ENCODE measurements around the gene TBX15. TPM values are rescaled to one million over a fixed set of nuclear protein-coding genes. Genes with fewer than 3 reads are reported as not detected.

Gene TBX15
- total RNA-seq, 1 donor from 2014 or later, result 0.07 TPM

- Mint-ChIP-seq H3K4me3 (ENCODE audit: unreplicated experiment) (no peak overlapping the region), H3K4me1 (ENCODE audit: low read depth, unreplicated experiment) (peaks cover 40% of the 10 kb centered on the region), H3K9me3 (ENCODE audit: unreplicated experiment) (peaks cover 16% of the 10 kb centered on the region), H3K27ac (ENCODE audit: unreplicated experiment) (peak overlapping the region; percentile 11), H3K27me3 (ENCODE audit: low read depth, unreplicated experiment) (peaks cover 18% of the 10 kb centered on the region), H3K36me3 (ENCODE audit: low read depth, unreplicated experiment) (no peaks in the 10 kb centered on the region)
- Histone ChIP-seq H3K9me3 (ENCODE audit: insufficient read depth, low read depth, low read length) (peaks cover 7% of the 10 kb centered on the region), H3K4me2 (ENCODE audit: low read length) (no peak overlapping the region), H3K27me3 (ENCODE audit: insufficient read depth, low read length) (peaks cover 29% of the 10 kb centered on the region), H3K27ac (ENCODE audit: low read depth, low read length) (no peak overlapping the region), H2AFZ (ENCODE audit: low read depth, low read length) (no peak overlapping the region), H3K9ac (ENCODE audit: low read length) (no peak overlapping the region), H3K4me3 (ENCODE audit: insufficient read depth, low read depth, low read length) (no peak overlapping the region), H3K36me3 (ENCODE audit: insufficient read depth, low read length) (no peaks in the 10 kb centered on the region), H4K20me1 (ENCODE audit: insufficient read depth, low read length) (no peaks in the 10 kb centered on the region), H3K79me2 (ENCODE audit: insufficient read depth, low read length) (no peaks in the 10 kb centered on the region), H3K4me1 (ENCODE audit: insufficient read depth, low read length) (peaks cover 23% of the 10 kb centered on the region)
- no peak for DNase-seq (ENCODE audit: low read depth)
- FAIRE-seq, result peak; percentile 64
- TF ChIP-seq EZH2 (IDR thresholded peaks at IDR 0.05; ENCODE audit: insufficient read depth, low read length), result no peak
- TF ChIP-seq CTCF (IDR thresholded peaks at IDR 0.05; ENCODE audit: insufficient read depth, low read depth, low read length), result no peak
These were observed 22.1 kb upstream of the TBX15 start for GRCh38 chr1:119010201-119010600.

- H3K79me2 ChIP-seq (ENCODE audit: insufficient read depth, low read length), result no peaks in the 10 kb centered on the region
- H3K9ac ChIP-seq (ENCODE audit: low read length), result no peak overlapping the region
- no peaks in the 10 kb centered on the region for H4K20me1 ChIP-seq (ENCODE audit: insufficient read depth, low read length)
- peaks cover 7% of the 10 kb centered on the region for H3K9me3 ChIP-seq (ENCODE audit: insufficient read depth, low read depth, low read length)
- Mint-ChIP-seq H3K4me1 (ENCODE audit: low read depth, unreplicated experiment) (peaks cover 40% of the 10 kb centered on the region), H3K27me3 (ENCODE audit: low read depth, unreplicated experiment) (peaks cover 26% of the 10 kb centered on the region), H3K27ac (ENCODE audit: unreplicated experiment) (peak overlapping the region; percentile 90), H3K9me3 (ENCODE audit: unreplicated experiment) (peaks cover 16% of the 10 kb centered on the region), H3K36me3 (ENCODE audit: low read depth, unreplicated experiment) (no peaks in the 10 kb centered on the region), H3K4me3 (ENCODE audit: unreplicated experiment) (no peak overlapping the region)
- no peak overlapping the region for H3K27ac ChIP-seq (ENCODE audit: low read depth, low read length)
- no peaks in the 10 kb centered on the region for H3K36me3 ChIP-seq (ENCODE audit: insufficient read depth, low read length)
- no peak overlapping the region for H3K4me3 ChIP-seq (ENCODE audit: insufficient read depth, low read depth, low read length)
- H3K27me3 ChIP-seq (ENCODE audit: insufficient read depth, low read length), result peaks cover 39% of the 10 kb centered on the region
- H3K4me1 ChIP-seq (ENCODE audit: insufficient read depth, low read length), result peaks cover 23% of the 10 kb centered on the region
- no peak for FAIRE-seq
- no peak for DNase-seq (ENCODE audit: low read depth)
- no peak overlapping the region for H2AFZ ChIP-seq (ENCODE audit: low read depth, low read length)
- H3K4me2 ChIP-seq (ENCODE audit: low read length), result peak overlapping the region; percentile 85
- TF ChIP-seq CTCF (IDR thresholded peaks at IDR 0.05; ENCODE audit: insufficient read depth, low read depth, low read length) (no peak), EZH2 (IDR thresholded peaks at IDR 0.05; ENCODE audit: insufficient read depth, low read length) (no peak)
These were observed 21.1 kb upstream of the TBX15 start for GRCh38 chr1:119009312-119009655.

GRCh38 chr1:119008483-119009311 lies 20.6 kb upstream of the TBX15 start:
- peak; percentile 76 for FAIRE-seq

More at GRCh38 chr1:119008483-119009311, 20.6 kb upstream of the TBX15 start:
- H3K4me3 Mint-ChIP-seq (ENCODE audit: unreplicated experiment), result peak overlapping the region; percentile 69
- peaks cover 44% of the 10 kb centered on the region for H3K27me3 ChIP-seq (ENCODE audit: insufficient read depth, low read length)
- peak overlapping the region; percentile 90 for H3K27ac Mint-ChIP-seq (ENCODE audit: unreplicated experiment)
- H2AFZ ChIP-seq (ENCODE audit: low read depth, low read length), result peak overlapping the region; percentile 62
- H3K9me3 ChIP-seq (ENCODE audit: insufficient read depth, low read depth, low read length), result peaks cover 7% of the 10 kb centered on the region
- H4K20me1 ChIP-seq (ENCODE audit: insufficient read depth, low read length), result no peaks in the 10 kb centered on the region
- peaks cover 40% of the 10 kb centered on the region for H3K4me1 Mint-ChIP-seq (ENCODE audit: low read depth, unreplicated experiment)
- peaks cover 32% of the 10 kb centered on the region for H3K27me3 Mint-ChIP-seq (ENCODE audit: low read depth, unreplicated experiment)
- H3K4me2 ChIP-seq (ENCODE audit: low read length), result peak overlapping the region; percentile 85
- H3K9me3 Mint-ChIP-seq (ENCODE audit: unreplicated experiment), result peaks cover 16% of the 10 kb centered on the region
- peak overlapping the region; percentile 39 for H3K9ac ChIP-seq (ENCODE audit: low read length)
- H3K36me3 ChIP-seq (ENCODE audit: insufficient read depth, low read length), result no peaks in the 10 kb centered on the region
- H3K4me1 ChIP-seq (ENCODE audit: insufficient read depth, low read length), result peaks cover 23% of the 10 kb centered on the region
- H3K27ac ChIP-seq (ENCODE audit: low read depth, low read length), result peak overlapping the region; percentile 4
- peak overlapping the region; percentile 43 for H3K4me3 ChIP-seq (ENCODE audit: insufficient read depth, low read depth, low read length)
- DNase-seq (ENCODE audit: low read depth), result peak; percentile 35
- no peaks in the 10 kb centered on the region for H3K36me3 Mint-ChIP-seq (ENCODE audit: low read depth, unreplicated experiment)
- TF ChIP-seq CTCF (IDR thresholded peaks at IDR 0.05; ENCODE audit: insufficient read depth, low read depth, low read length) (peak; percentile 63), EZH2 (IDR thresholded peaks at IDR 0.05; ENCODE audit: insufficient read depth, low read length) (no peak)
- H3K79me2 ChIP-seq (ENCODE audit: insufficient read depth, low read length), result no peaks in the 10 kb centered on the region

All from astrocyte (in vitro differentiated cells and primary cell).